Loucy (cell line): Measurements from ENCODE around the gene PIWIL1.

Source experiments
- CTCF ChIP-seq: fragments of 200-600 bp; sonication (generic); conservative IDR thresholded peaks from 2 replicates; pipeline ENCODE4 v1.5.1; 2014; ENCODE audit warnings: mild to moderate bottlenecking, antibody characterized with exemption, low read length
- EZH2phosphoT487 ChIP-seq: fragments of 200-600 bp; IDR thresholded peaks from 2 replicates; pipeline ENCODE4 v1.6.1; 2018; ENCODE audit warnings: antibody characterized with exemption, mild to moderate bottlenecking, moderate library complexity, borderline replicate concordance

GRCh38 chr12:130364578-130364977 lies 26.9 kb downstream of the PIWIL1 start:
- no peak for TF ChIP-seq CTCF
- no peak for TF ChIP-seq EZH2phosphoT487
